GM12874 (cell line): ENCODE data around the gene MAP4K1.

Experiments used
- TF ChIP-seq, protein P1 (sequence below): IDR thresholded peaks from 2 replicates; pipeline ENCODE4 v1.5.1; 2011; ENCODE audit warnings: low read depth, mild to moderate bottlenecking, control low read depth, low read length, moderate library complexity; ENCODE audit not compliant: insufficient read depth

MAP4K1 gene

DNA sequence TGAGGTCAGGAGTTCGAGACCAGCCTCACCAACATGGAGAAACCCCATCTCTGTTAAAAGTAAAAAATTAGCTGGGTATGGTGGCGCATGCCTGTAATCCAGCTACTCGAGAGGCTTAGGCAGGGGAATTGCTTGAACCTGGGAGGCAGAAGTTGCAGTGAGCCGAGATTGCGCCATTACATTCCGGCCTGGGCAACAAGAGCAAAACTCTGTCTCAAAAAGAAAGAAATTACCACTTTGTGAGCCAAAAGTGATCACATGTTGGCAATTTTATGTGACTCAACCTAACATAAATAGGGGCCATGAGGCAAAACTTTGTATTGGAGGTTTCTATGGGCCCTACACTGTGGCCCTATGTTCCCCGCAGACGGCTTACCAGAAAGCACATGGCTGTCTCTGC, 72.2 kb downstream of the MAP4K1 start:
- TF ChIP-seq, protein P1, sequence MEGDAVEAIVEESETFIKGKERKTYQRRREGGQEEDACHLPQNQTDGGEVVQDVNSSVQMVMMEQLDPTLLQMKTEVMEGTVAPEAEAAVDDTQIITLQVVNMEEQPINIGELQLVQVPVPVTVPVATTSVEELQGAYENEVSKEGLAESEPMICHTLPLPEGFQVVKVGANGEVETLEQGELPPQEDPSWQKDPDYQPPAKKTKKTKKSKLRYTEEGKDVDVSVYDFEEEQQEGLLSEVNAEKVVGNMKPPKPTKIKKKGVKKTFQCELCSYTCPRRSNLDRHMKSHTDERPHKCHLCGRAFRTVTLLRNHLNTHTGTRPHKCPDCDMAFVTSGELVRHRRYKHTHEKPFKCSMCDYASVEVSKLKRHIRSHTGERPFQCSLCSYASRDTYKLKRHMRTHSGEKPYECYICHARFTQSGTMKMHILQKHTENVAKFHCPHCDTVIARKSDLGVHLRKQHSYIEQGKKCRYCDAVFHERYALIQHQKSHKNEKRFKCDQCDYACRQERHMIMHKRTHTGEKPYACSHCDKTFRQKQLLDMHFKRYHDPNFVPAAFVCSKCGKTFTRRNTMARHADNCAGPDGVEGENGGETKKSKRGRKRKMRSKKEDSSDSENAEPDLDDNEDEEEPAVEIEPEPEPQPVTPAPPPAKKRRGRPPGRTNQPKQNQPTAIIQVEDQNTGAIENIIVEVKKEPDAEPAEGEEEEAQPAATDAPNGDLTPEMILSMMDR = no peak

DNA sequence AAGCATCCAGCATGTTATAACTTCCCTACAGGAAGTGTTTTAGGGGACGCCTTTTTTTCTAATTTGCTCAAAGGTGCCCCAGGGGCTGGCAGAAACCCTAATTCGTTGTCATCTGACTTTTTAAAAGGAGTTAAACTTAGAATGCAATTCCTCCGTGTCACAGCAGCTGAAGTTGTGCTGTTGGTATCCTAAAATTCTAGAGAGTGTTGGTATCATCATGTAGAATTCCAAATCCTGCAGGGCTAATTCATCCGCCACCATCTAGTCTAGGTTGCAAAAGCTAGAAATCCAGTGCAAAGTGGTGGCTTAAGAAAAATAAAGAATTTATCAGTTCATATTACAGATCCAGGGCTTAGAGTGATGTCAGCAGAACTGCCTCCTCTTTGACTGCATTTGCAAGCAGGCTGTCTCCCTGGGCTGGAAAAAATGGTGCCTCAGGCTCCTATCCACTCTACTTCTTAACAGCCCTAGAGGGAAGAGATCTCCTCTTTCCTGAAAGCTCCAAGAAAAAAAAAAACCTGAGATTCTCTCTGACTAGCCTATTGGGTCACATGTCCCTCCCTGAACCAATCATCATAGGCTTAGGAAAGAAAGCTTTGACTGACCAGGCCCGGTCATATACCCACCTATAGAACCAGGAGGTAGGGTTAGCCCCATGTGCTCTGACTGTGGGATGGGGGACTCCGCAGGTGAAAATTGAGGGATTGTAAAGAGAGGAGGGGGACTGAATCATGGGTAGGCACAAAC, 73.0 kb downstream of the MAP4K1 start:
- TF ChIP-seq, protein P1 = peak; percentile 33; the same call in 1 of the 2 replicates

DNA sequence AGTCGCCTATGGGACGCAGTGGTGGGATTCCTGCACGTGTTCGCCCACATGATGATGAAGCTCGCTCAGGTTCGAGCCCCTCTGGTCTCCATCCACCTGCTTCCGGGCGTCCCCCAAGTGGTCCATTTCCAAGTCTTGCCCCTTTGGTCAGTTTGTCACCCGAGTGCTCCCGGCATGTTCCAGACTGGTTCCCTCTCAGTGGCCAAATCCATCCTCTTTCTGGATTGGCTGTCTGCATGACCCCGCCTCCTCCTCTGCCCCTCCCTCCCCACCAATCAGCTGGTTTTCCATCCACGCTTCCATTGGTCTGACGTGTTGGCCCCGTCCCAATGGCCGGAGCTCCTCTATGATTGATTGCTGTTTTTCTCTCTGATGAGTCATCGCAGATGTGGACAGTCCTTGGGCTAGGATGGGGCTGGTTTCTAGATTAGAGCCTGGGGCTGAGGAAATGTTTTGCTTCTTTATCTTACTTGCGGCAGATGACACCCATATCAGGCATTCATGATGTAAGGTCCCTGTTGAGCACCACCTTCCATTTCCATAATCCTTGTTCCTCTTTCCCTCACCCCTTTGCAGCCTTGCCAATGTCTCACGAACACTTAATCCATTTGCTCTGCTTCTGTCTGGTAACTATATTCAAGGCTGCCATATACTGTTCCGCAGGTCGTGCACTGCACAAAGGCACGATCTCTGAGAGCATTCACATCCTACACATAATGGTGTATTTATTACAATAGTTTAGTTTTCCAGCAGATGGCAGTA, 73.8 kb downstream of the MAP4K1 start:
- TF ChIP-seq, protein P1 = no peak

DNA sequence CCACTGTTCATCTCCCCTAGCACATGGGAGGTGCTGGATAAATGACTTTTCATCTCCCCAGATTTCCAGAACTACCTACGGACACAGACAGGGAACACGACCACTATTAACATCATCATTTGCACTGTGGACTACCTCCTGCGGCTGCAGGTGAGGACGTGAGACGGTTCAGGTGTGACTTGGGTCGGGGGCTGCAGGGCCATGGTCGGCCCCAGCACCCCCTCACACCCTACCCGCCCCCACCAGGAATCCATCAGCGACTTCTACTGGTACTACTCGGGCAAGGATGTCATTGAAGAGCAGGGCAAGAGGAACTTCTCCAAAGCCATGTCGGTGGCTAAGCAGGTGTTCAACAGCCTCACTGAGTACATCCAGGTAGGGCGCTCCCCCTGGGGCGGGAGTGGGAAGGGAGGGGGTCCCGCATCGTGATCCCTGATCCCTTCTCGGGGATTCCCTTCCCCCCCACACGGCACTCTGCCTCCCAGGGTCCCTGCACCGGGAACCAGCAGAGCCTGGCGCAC, 74.4 kb downstream of the MAP4K1 start:
- TF ChIP-seq, protein P1 = no peak

DNA sequence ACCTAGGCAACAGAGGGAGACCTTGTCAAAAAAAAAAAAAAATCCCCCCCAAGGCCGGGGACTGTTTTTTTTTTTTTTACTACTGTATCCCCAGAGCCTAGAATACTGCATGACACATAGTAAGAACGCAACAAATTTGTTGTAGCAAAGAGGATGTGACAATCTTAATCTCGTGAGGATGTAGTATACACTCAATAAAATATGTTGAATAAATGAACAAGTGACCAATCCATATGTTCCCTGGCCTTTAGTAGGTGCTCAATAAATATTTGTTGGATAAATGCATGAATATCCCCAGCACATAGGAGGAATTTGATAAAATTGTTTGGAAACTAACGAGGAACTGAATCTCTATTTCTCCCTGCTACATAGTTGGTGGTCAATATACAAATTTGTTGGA, 75.7 kb downstream of the MAP4K1 start:
- TF ChIP-seq, protein P1 = no peak

DNA sequence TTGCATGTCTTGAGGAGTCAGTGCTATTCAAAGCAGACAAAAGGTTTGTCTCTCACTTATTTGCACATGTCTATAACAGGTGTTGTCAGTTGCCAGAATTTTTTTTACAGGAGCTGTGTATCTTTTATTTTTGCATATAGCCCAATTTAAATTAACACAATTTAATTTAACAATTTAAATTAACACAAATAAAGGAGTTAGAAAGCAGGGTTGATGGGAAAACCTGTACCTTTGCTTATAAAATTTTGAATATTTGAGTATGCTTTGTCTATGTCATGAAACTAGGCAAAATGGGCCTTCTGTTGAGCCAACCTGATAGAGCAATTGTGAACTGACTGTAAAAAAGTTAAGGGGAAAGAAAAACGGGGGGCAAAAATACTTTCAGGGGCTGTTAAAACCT, 78.0 kb downstream of the MAP4K1 start:
- TF ChIP-seq, protein P1 = no peak

DNA sequence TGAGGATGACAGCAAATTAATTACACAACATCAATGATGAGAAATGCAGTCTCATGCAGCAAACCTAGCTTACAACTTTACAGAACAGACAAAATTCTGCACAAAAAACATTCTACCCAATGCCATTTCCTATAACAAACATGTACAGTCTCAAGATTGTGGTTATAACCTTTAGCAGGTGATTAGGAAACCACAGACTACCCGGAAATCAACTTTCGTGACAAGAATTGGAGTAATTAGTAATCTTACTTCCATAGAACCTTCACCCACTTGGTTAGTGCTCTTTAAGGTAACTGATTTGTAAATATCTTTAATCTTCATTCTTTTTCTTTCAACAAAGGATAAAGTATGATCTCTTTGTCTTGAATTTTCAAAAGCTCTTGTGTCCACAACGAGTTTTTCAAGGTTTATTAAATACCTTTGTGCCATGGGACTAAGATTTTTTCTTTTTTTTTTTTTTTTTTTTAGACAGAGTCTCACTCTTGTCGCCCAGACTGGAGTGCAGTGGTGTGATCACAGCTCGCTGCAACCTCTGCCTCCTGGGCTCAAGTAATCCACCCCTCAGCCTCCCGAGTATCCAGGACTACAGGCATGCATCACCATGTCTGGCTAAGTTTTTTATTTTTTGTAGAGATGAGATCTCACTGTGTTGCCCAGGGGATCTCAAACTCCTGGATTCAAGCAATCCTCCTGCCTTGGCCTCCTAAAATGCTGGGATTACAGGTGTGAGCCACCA, 78.8 kb downstream of the MAP4K1 start:
- TF ChIP-seq, protein P1 = no peak
